HepG2 (cell line): ENCODE measurements around the gene PGP. TPM values are rescaled to one million over a fixed set of nuclear protein-coding genes. Genes with fewer than 3 reads are reported as not detected.

Source experiments
- GTF3A ChIP-seq: sonication (generic); formaldehyde crosslinking; conservative IDR thresholded peaks from 2 replicates; pipeline ENCODE4 v1.4.0; 2020; ENCODE audit warnings: mild to moderate bottlenecking, missing genetic modification reagents
- KDM5A ChIP-seq: fragments of 200-600 bp; sonication (generic); IDR thresholded peaks from 2 replicates; pipeline ENCODE4 v1.7.0; 2018; ENCODE audit warnings: antibody characterized with exemption, mild to moderate bottlenecking, low read length, borderline replicate concordance
- LRRFIP1 ChIP-seq: sonication (generic); formaldehyde crosslinking; conservative IDR thresholded peaks from 2 replicates; pipeline ENCODE4 v1.4.0; 2020; ENCODE audit warnings: missing genetic modification reagents
- MXD1 ChIP-seq: sonication (generic); formaldehyde crosslinking; IDR thresholded peaks from 2 replicates; pipeline ENCODE4 v1.4.0; 2020; ENCODE audit warnings: mild to moderate bottlenecking, missing genetic modification reagents
- PATZ1 ChIP-seq: sonication (generic); formaldehyde crosslinking; IDR thresholded peaks from 2 replicates; pipeline ENCODE4 v1.4.0; 2020; ENCODE audit warnings: missing genetic modification reagents
- PRDM4 ChIP-seq: sonication (generic); formaldehyde crosslinking; IDR thresholded peaks from 2 replicates; pipeline ENCODE4 v1.9.0; 2021; ENCODE audit warnings: missing genetic modification reagents, borderline replicate concordance
- PTBP1 ChIP-seq: fragments of 200-400 bp; formaldehyde crosslinking; IDR thresholded peaks from 2 replicates; pipeline ENCODE4 v1.6.1; 2018; ENCODE audit warnings: low read length, low read depth; ENCODE audit not compliant: poor library complexity, severe bottlenecking
- SNAI1 ChIP-seq: sonication (generic); formaldehyde crosslinking; IDR thresholded peaks from 2 replicates; pipeline ENCODE4 v1.5.0; 2020; ENCODE audit warnings: mild to moderate bottlenecking, missing genetic modification reagents, borderline replicate concordance
- ZNF256 ChIP-seq: sonication (generic); formaldehyde crosslinking; conservative IDR thresholded peaks from 2 replicates; pipeline ENCODE4 v1.4.0; 2020; ENCODE audit warnings: missing genetic modification reagents
- ZNF33A ChIP-seq: sonication (generic); formaldehyde crosslinking; IDR thresholded peaks from 2 replicates; pipeline ENCODE4 v1.5.1; 2020; ENCODE audit warnings: missing genetic modification reagents, mild to moderate bottlenecking, moderate library complexity, borderline replicate concordance
- ZNF512 ChIP-seq: sonication (generic); formaldehyde crosslinking; IDR thresholded peaks from 2 replicates; pipeline ENCODE4 v1.4.0; 2020; ENCODE audit warnings: mild to moderate bottlenecking, missing genetic modification reagents
- ZNF580 ChIP-seq: IDR thresholded peaks from 2 replicates; pipeline ENCODE4 v1.6.1; 2016; ENCODE audit warnings: low read depth, borderline replicate concordance
- ZNF605 ChIP-seq: sonication (generic); formaldehyde crosslinking; IDR thresholded peaks from 2 replicates; pipeline ENCODE4 v1.8.0; 2022; ENCODE audit warnings: mild to moderate bottlenecking, missing genetic modification reagents
- ZNF703 ChIP-seq: sonication (generic); formaldehyde crosslinking; IDR thresholded peaks from 2 replicates; pipeline ENCODE4 v1.5.1; 2020; ENCODE audit warnings: missing genetic modification reagents, mild to moderate bottlenecking, moderate library complexity, borderline replicate concordance
- ZNF83 ChIP-seq: sonication (generic); formaldehyde crosslinking; IDR thresholded peaks from 2 replicates; pipeline ENCODE4 v1.4.0; 2020; ENCODE audit warnings: missing genetic modification reagents, mild to moderate bottlenecking, borderline replicate concordance
- ZSCAN29 ChIP-seq: sonication (generic); formaldehyde crosslinking; conservative IDR thresholded peaks from 2 replicates; pipeline ENCODE4 v1.4.0; 2020; ENCODE audit warnings: mild to moderate bottlenecking, missing genetic modification reagents
- polyA plus RNA-seq, 8 experiments: library from polyadenylated mRNA; depleted of rRNA in 3 of 8; stranded (reverse) in 7 of 8; unstranded in 1 of 8; fragments of >200 nt; fragmentation: Illumina TruSeq in 4 of 8; extraction: Trizol in 4 of 8; gene quantifications; 2 replicates each; pipeline versions ENCODE4 v1.2.1 to v1.2.3, GENCODE V29; 2011 to 2016; ENCODE audit warnings: low read depth in 4 of 8, missing spikeins in 1 of 8, mixed read lengths in 1 of 8; ENCODE audit not compliant: insufficient read depth in 1 of 8
- total RNA-seq, 5 experiments: library from RNA; depleted of rRNA; stranded (reverse); fragments of >200 nt; fragmentation: Illumina TruSeq; extraction: Trizol; gene quantifications; 2 replicates each; pipeline ENCODE4 v1.2.3, GENCODE V29; 2016; ENCODE audit warnings: low read depth in 1 of 5

Gene PGP
- total and polyA plus RNA-seq, 2 of the 13 experiments (the other 11 are each of a cell fraction or from before 2014, with no cell fraction given) = 7.3 to 18.3 TPM

GRCh38 chr16:2223221-2223941, 8.7 kb upstream of the PGP start, which contains the start of gene E4F1 (continued):
- no peak for TF ChIP-seq LRRFIP1 (CRISPR knock-in tag)
- peak; percentile 89 for TF ChIP-seq MXD1
- peak; percentile 86; the same call in 1 of the 2 replicates for TF ChIP-seq KDM5A
- TF ChIP-seq ZNF33A (CRISPR knock-in tag) = no peak
- no peak for TF ChIP-seq PTBP1
- peak; percentile 63; the same call in 1 of the 2 replicates for TF ChIP-seq ZSCAN29 (CRISPR knock-in tag)
- TF ChIP-seq ZNF256 (CRISPR knock-in tag) = 0 out of 2 replicates have a peak, but pooled peaks have one; percentile 38
- TF ChIP-seq ZNF703 (CRISPR knock-in tag) = no peak; the same call in 1 of the 2 replicates
- no peak for TF ChIP-seq SNAI1 (CRISPR knock-in tag)
- no peak for TF ChIP-seq PRDM4 (CRISPR knock-in tag)
- TF ChIP-seq ZNF512 (CRISPR knock-in tag) = no peak
- TF ChIP-seq ZNF83 (CRISPR knock-in tag) = no peak
- TF ChIP-seq PATZ1 = peak; percentile 37
- TF ChIP-seq ZNF580 (CRISPR knock-in tag) = no peak
- TF ChIP-seq ZNF605 = peak; percentile 76; the same call in 1 of the 2 replicates
- 0 out of 2 replicates have a peak, but pooled peaks have one; percentile 57 for TF ChIP-seq GTF3A
